BLaER1 (cell line): ENCODE results near the gene RBMS2.
"Not testable (repeated sequence)": the region's sequence is repeated elsewhere in the genome, so short reads cannot be mapped to it uniquely, and the experiment has no call there.

Source experiments
- H3K27ac ChIP-seq: shearing (Covaris generic); formaldehyde crosslinking; 2 replicates; pipeline ENCODE4 v1.8.1; 2022
- H3K27me3 ChIP-seq: shearing (Covaris generic); formaldehyde crosslinking; 2 replicates; pipeline ENCODE4 v1.8.1; 2022
- H3K36me3 ChIP-seq: shearing (Covaris generic); formaldehyde crosslinking; 2 replicates; pipeline ENCODE4 v1.8.1; 2022
- H3K4me1 ChIP-seq: shearing (Covaris generic); formaldehyde crosslinking; 2 replicates; pipeline ENCODE4 v1.8.1; 2022
- H3K4me2 ChIP-seq: shearing (Covaris generic); formaldehyde crosslinking; 2 replicates; pipeline ENCODE4 v1.8.1; 2022
- H3K4me3 ChIP-seq: shearing (Covaris generic); formaldehyde crosslinking; 2 replicates; pipeline ENCODE4 v1.8.1; 2022
- H3K9ac ChIP-seq: shearing (Covaris generic); formaldehyde crosslinking; 2 replicates; pipeline ENCODE4 v1.8.1; 2022
- H3K9me3 ChIP-seq: shearing (Covaris generic); formaldehyde crosslinking; 2 replicates; pipeline ENCODE4 v1.8.1; 2022
- H4K20me1 ChIP-seq: shearing (Covaris generic); formaldehyde crosslinking; 2 replicates; pipeline ENCODE4 v1.8.1; 2022
- Cebpa-rat ChIP-seq: shearing (Covaris generic); IDR thresholded peaks from 2 replicates; pipeline ENCODE4 v1.8.1; 2022

RBMS2 gene

GRCh38 chr12:56488041-56488955 is 33.3 kb upstream of the RBMS2 start, which contains the start of gene GLS2:
Gene GLS2 (minus strand): TSS chr12:56488161. CDS start chr12:56488118, 43 bp downstream.
- Histone ChIP-seq H3K4me2 (peak within 1 kb of the TSS; percentile 50), H3K4me3 (peak within 1 kb of the TSS; percentile 10; the same call in 1 of the 2 replicates), H3K27ac (no peak within 1 kb of the TSS), H3K9me3 (peaks cover 3% of the 10 kb centered on the region), H3K4me1 (0 out of 2 replicates have a peak, but pooled peaks cover 12% of the 10 kb centered on the region), H3K27me3 (peaks cover 42% of the 10 kb centered on the region), H3K36me3 (no peaks in the 10 kb centered on the region), H4K20me1 (peaks cover 28% of the 10 kb centered on the region), H3K9ac (no peak within 1 kb of the TSS)
- no peak for TF ChIP-seq Cebpa-rat

GRCh38 chr12:56490360-56490759 is 31.3 kb upstream of the RBMS2 start:
- Histone ChIP-seq H3K27ac (no peak overlapping the region), H3K4me1 (0 out of 2 replicates have a peak, but pooled peaks cover 12% of the 10 kb centered on the region), H3K9me3 (peaks cover 23% of the 10 kb centered on the region), H3K4me2 (no peak overlapping the region), H3K27me3 (peaks cover 42% of the 10 kb centered on the region), H3K9ac (no peak overlapping the region), H3K4me3 (no peak overlapping the region), H4K20me1 (peaks cover 28% of the 10 kb centered on the region), H3K36me3 (no peaks in the 10 kb centered on the region)
- TF ChIP-seq Cebpa-rat = no peak

- not testable (repeated sequence) for H3K4me1 ChIP-seq
Measured at GRCh38 chr12:56493409-56494105, 28.1 kb upstream of the RBMS2 start.

GRCh38 chr12:56494106-56494415 is 27.6 kb upstream of the RBMS2 start:
- not testable (repeated sequence) for H3K4me1 ChIP-seq, H3K4me3 ChIP-seq, H4K20me1 ChIP-seq, H3K9ac ChIP-seq, H3K36me3 ChIP-seq, H3K4me2 ChIP-seq, H3K27ac ChIP-seq
- Histone ChIP-seq H3K9me3 (peaks cover 27% of the 10 kb centered on the region), H3K27me3 (peaks cover 10% of the 10 kb centered on the region)

More at GRCh38 chr12:56493409-56494105, 28.1 kb upstream of the RBMS2 start:
- H3K27ac ChIP-seq, H4K20me1 ChIP-seq, H3K4me2 ChIP-seq, H3K9ac ChIP-seq, H3K36me3 ChIP-seq, H3K4me3 ChIP-seq: not testable (repeated sequence)
- peaks cover 15% of the 10 kb centered on the region for H3K27me3 ChIP-seq
- H3K9me3 ChIP-seq = peaks cover 27% of the 10 kb centered on the region

GRCh38 chr12:56494481-56494880 is 27.1 kb upstream of the RBMS2 start:
- not testable (repeated sequence) for H3K36me3 ChIP-seq

GRCh38 chr12:56496704-56497103 is 24.9 kb upstream of the RBMS2 start:
- not testable (repeated sequence) for H3K4me1 ChIP-seq, H3K27ac ChIP-seq, H3K9ac ChIP-seq, H3K36me3 ChIP-seq, H3K4me3 ChIP-seq, H3K27me3 ChIP-seq, H4K20me1 ChIP-seq
- Histone ChIP-seq H3K4me2 (peak overlapping the region; percentile 40), H3K9me3 (peaks cover 27% of the 10 kb centered on the region)

More at GRCh38 chr12:56494481-56494880, 27.1 kb upstream of the RBMS2 start:
- not testable (repeated sequence) for H3K4me1 ChIP-seq, H3K27me3 ChIP-seq, H3K9ac ChIP-seq, H3K4me2 ChIP-seq, H3K4me3 ChIP-seq, H4K20me1 ChIP-seq, H3K27ac ChIP-seq
- peaks cover 27% of the 10 kb centered on the region for H3K9me3 ChIP-seq

GRCh38 chr12:56498126-56498902 is 23.3 kb upstream of the RBMS2 start:
- H3K36me3 ChIP-seq, H3K4me2 ChIP-seq, H3K4me3 ChIP-seq, H3K4me1 ChIP-seq, H4K20me1 ChIP-seq, H3K27ac ChIP-seq, H3K27me3 ChIP-seq, H3K9ac ChIP-seq: not testable (repeated sequence)
- H3K9me3 ChIP-seq = peaks cover 24% of the 10 kb centered on the region

GRCh38 chr12:56499452-56499851 is 22.2 kb upstream of the RBMS2 start:
- H3K9ac ChIP-seq, H3K27ac ChIP-seq, H3K4me1 ChIP-seq, H4K20me1 ChIP-seq, H3K27me3 ChIP-seq, H3K36me3 ChIP-seq, H3K4me2 ChIP-seq, H3K4me3 ChIP-seq: not testable (repeated sequence)
- H3K9me3 ChIP-seq = peaks cover 13% of the 10 kb centered on the region

GRCh38 chr12:56499879-56500278 is 21.7 kb upstream of the RBMS2 start:
- not testable (repeated sequence) for H3K27me3 ChIP-seq, H4K20me1 ChIP-seq, H3K9ac ChIP-seq, H3K27ac ChIP-seq, H3K36me3 ChIP-seq, H3K4me2 ChIP-seq, H3K4me3 ChIP-seq, H3K9me3 ChIP-seq, H3K4me1 ChIP-seq

GRCh38 chr12:56510786-56511185 is 10.8 kb upstream of the RBMS2 start:
- no peak overlapping the region for H3K27ac ChIP-seq
- no peak overlapping the region for H3K4me2 ChIP-seq
- no peak overlapping the region for H3K9ac ChIP-seq
- no peaks in the 10 kb centered on the region for H4K20me1 ChIP-seq
- H3K4me3 ChIP-seq = no peak overlapping the region
- no peaks in the 10 kb centered on the region for H3K4me1 ChIP-seq
- no peaks in the 10 kb centered on the region for H3K36me3 ChIP-seq
- TF ChIP-seq Cebpa-rat = no peak
- no peaks in the 10 kb centered on the region for H3K9me3 ChIP-seq
- no peaks in the 10 kb centered on the region for H3K27me3 ChIP-seq

- not testable (repeated sequence) for H3K9me3 ChIP-seq, H3K4me3 ChIP-seq, H3K4me2 ChIP-seq, H3K36me3 ChIP-seq, H3K27ac ChIP-seq, H3K9ac ChIP-seq, H3K27me3 ChIP-seq, H4K20me1 ChIP-seq, H3K4me1 ChIP-seq
Measured at GRCh38 chr12:56514014-56514318, 7.7 kb upstream of the RBMS2 start.
